ENCODE results near the gene SLC25A26. TPM values are rescaled to one million over a fixed set of nuclear protein-coding genes. Genes with fewer than 3 reads are reported as not detected.

The SLC25A26 gene
- polyA plus RNA-seq, 1 donor (not counting 4 experiments of a cell fraction or from before 2014, with no cell fraction given) = 25.2 TPM

- no peak overlapping the region for H2AFZ ChIP-seq (ENCODE audit: control insufficient read depth, low read length)
- no peak overlapping the region for H3K9ac ChIP-seq (ENCODE audit: control insufficient read depth, extremely low read depth, insufficient read depth, low read length)
- FAIRE-seq (no peak), DNase-seq (ENCODE audit: low read depth, low spot score) (no peak)
- H3K36me3 ChIP-seq (ENCODE audit: control insufficient read depth in 2 of 2, extremely low read depth in 1 of 2, insufficient read depth in 2 of 2, low read length in 2 of 2) = no peaks in the 10 kb centered on the region
- no peaks in the 10 kb centered on the region for H3K27me3 ChIP-seq (ENCODE audit: control insufficient read depth, extremely low read depth, insufficient read depth, low read length)
- no peak overlapping the region for H3K4me2 ChIP-seq (ENCODE audit: control insufficient read depth, extremely low read depth, insufficient read depth, low read depth, low read length)
- dilution Hi-C loops (cut with MboI; ENCODE audit: extremely low pct_ligation_motif_present, low sequenced_read_pairs) = no loop called here
- H3K79me2 ChIP-seq (ENCODE audit: control insufficient read depth, insufficient read depth, low read length) = peaks cover 32% of the 10 kb centered on the region
- TF ChIP-seq EZH2 (IDR thresholded peaks at IDR 0.05; ENCODE audit: low read length) (no peak), CTCF (optimal IDR thresholded peaks at IDR 0.05 in 1 of 3, IDR thresholded peaks at IDR 0.05 in 1 of 3, conservative IDR thresholded peaks at IDR 0.05 in 1 of 3; ENCODE audit: extremely low read depth in 1 of 3, insufficient read depth in 2 of 3, low read length in 3 of 3) (no peak)
- no peak overlapping the region for H3K4me3 ChIP-seq (ENCODE audit: control insufficient read depth in 2 of 3, extremely low read depth in 1 of 3, insufficient read depth in 2 of 3, low read depth in 1 of 3, low read length in 3 of 3)
- no peak overlapping the region for H3K27ac ChIP-seq (ENCODE audit: control insufficient read depth, insufficient read depth, low read length)
- H4K20me1 ChIP-seq (ENCODE audit: control insufficient read depth, extremely low read depth, insufficient read depth, low read length) = no peaks in the 10 kb centered on the region
- peaks cover 28% of the 10 kb centered on the region for H3K4me1 ChIP-seq (ENCODE audit: control insufficient read depth, extremely low read depth, insufficient read depth, low read length)
- no peaks in the 10 kb centered on the region for H3K9me3 ChIP-seq (ENCODE audit: control insufficient read depth, low read depth, low read length)
- no peaks in the 10 kb centered on the region for H3K9me1 ChIP-seq (ENCODE audit: control insufficient read depth, extremely low read depth, insufficient read depth, low read length)
Observed at GRCh38 chr3:66425576-66426114, 204.8 kb downstream of the SLC25A26 start.

GRCh38 chr3:66426135-66426534 lies 205.3 kb downstream of the SLC25A26 start:
- TF ChIP-seq EZH2 (IDR thresholded peaks at IDR 0.05; ENCODE audit: low read length) (no peak), CTCF (optimal IDR thresholded peaks at IDR 0.05 in 1 of 3, IDR thresholded peaks at IDR 0.05 in 1 of 3, conservative IDR thresholded peaks at IDR 0.05 in 1 of 3; ENCODE audit: extremely low read depth in 1 of 3, insufficient read depth in 2 of 3, low read length in 3 of 3) (no peak)

More at GRCh38 chr3:66426135-66426534, 205.3 kb downstream of the SLC25A26 start:
- Histone ChIP-seq H3K4me2 (ENCODE audit: control insufficient read depth, extremely low read depth, insufficient read depth, low read depth, low read length) (no peak overlapping the region), H3K27me3 (ENCODE audit: control insufficient read depth, extremely low read depth, insufficient read depth, low read length) (no peaks in the 10 kb centered on the region), H3K79me2 (ENCODE audit: control insufficient read depth, insufficient read depth, low read length) (peaks cover 36% of the 10 kb centered on the region), H3K9me1 (ENCODE audit: control insufficient read depth, extremely low read depth, insufficient read depth, low read length) (no peaks in the 10 kb centered on the region), H4K20me1 (ENCODE audit: control insufficient read depth, extremely low read depth, insufficient read depth, low read length) (no peaks in the 10 kb centered on the region), H3K4me1 (ENCODE audit: control insufficient read depth, extremely low read depth, insufficient read depth, low read length) (peaks cover 33% of the 10 kb centered on the region), H3K9me3 (ENCODE audit: control insufficient read depth, low read depth, low read length) (no peaks in the 10 kb centered on the region), H3K4me3 (ENCODE audit: control insufficient read depth in 2 of 3, extremely low read depth in 1 of 3, insufficient read depth in 2 of 3, low read depth in 1 of 3, low read length in 3 of 3) (no peak overlapping the region), H3K9ac (ENCODE audit: control insufficient read depth, extremely low read depth, insufficient read depth, low read length) (no peak overlapping the region), H3K27ac (ENCODE audit: control insufficient read depth, insufficient read depth, low read length) (no peak overlapping the region), H3K36me3 (ENCODE audit: control insufficient read depth in 2 of 2, extremely low read depth in 1 of 2, insufficient read depth in 2 of 2, low read length in 2 of 2) (no peaks in the 10 kb centered on the region), H2AFZ (ENCODE audit: control insufficient read depth, low read length) (no peak overlapping the region)
- FAIRE-seq (no peak), DNase-seq (ENCODE audit: low read depth, low spot score) (no peak)
- dilution Hi-C loops (cut with MboI; ENCODE audit: extremely low pct_ligation_motif_present, low sequenced_read_pairs) = no loop called here
